Measurements from ENCODE around the gene EIF5A2.

- TF ChIP-seq TAF1 (IDR thresholded peaks at IDR 0.05; ENCODE audit: borderline replicate concordance, low read depth, low read length), result no peak
- no peak for TF ChIP-seq MLLT1 (IDR thresholded peaks at IDR 0.05)
- no peak for TF ChIP-seq CTCF (IDR thresholded peaks at IDR 0.05 in 2 of 3, conservative IDR thresholded peaks at IDR 0.05 in 1 of 3; ENCODE audit: control insufficient read depth in 2 of 3, extremely low read depth in 1 of 3, insufficient read depth in 1 of 3, low read depth in 3 of 3, low read length in 3 of 3)
- no peak for TF ChIP-seq MYC (IDR thresholded peaks at IDR 0.05; ENCODE audit: insufficient read depth, insufficient read length, insufficient replicate concordance, low read length, severe bottlenecking)
- no peak for TF ChIP-seq BHLHE40 (IDR thresholded peaks at IDR 0.05; ENCODE audit: borderline replicate concordance in 1 of 2, low read depth in 2 of 2, low read length in 1 of 2)
- TF ChIP-seq CREB1 (IDR thresholded peaks at IDR 0.05; ENCODE audit: low read depth), result no peak
- TF ChIP-seq ZNF274 (IDR thresholded peaks at IDR 0.05; ENCODE audit: insufficient read depth, insufficient read length), result no peak
- TF ChIP-seq RB1 (IDR thresholded peaks at IDR 0.05; ENCODE audit: borderline replicate concordance), result no peak
- no peak for TF ChIP-seq ESRRA (IDR thresholded peaks at IDR 0.05; ENCODE audit: low read length)
- TF ChIP-seq ZSCAN29 (IDR thresholded peaks at IDR 0.05), result no peak
- no peak for TF ChIP-seq BRCA1 (IDR thresholded peaks at IDR 0.05; ENCODE audit: low read depth, low read length)
- TF ChIP-seq ZBTB33 (IDR thresholded peaks at IDR 0.05), result no peak
- no peak for TF ChIP-seq POLR2AphosphoS5 (IDR thresholded peaks at IDR 0.05; ENCODE audit: low read length)
- no peak for TF ChIP-seq E2F4 (IDR thresholded peaks at IDR 0.05; ENCODE audit: low read depth, low read length)
Measured at GRCh38 chr3:170910542-170910941, 2.1 kb upstream of the EIF5A2 start.
